PC-9 (cell line): ENCODE data around the gene FOXP1.

Source experiments
- EZH2 ChIP-seq: fragments of 200-600 bp; sonication (generic); IDR thresholded peaks from 2 replicates; pipeline ENCODE4 v1.8.0; 2017; ENCODE audit warnings: antibody characterized with exemption, low read depth
- TF ChIP-seq, protein P1 (sequence below): fragments of 200-600 bp; sonication (generic); conservative IDR thresholded peaks from 2 replicates; pipeline ENCODE4 v1.6.1; 2017; ENCODE audit warnings: mixed run types, antibody characterized with exemption, mild to moderate bottlenecking, moderate library complexity

DNA sequence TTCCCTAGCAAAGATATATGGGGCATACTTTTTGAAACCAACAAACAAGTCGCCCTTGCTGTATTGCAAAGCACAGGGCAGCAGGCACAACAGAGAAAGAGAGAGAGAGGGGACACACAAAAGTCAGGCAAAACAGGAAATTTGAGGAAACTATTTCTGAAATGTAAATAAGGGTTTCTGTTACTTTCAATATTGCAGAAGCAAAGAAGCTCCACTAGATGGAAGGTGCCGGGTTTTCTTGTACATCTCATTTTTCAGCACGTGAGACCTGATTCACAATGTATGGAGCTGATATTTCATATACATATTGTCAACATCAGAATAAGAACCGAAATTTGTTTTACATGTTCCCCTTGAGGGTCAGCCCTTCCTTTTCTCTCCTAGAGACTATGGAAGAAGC, 127.4 kb downstream of the FOXP1 start:
- TF ChIP-seq, protein P1, sequence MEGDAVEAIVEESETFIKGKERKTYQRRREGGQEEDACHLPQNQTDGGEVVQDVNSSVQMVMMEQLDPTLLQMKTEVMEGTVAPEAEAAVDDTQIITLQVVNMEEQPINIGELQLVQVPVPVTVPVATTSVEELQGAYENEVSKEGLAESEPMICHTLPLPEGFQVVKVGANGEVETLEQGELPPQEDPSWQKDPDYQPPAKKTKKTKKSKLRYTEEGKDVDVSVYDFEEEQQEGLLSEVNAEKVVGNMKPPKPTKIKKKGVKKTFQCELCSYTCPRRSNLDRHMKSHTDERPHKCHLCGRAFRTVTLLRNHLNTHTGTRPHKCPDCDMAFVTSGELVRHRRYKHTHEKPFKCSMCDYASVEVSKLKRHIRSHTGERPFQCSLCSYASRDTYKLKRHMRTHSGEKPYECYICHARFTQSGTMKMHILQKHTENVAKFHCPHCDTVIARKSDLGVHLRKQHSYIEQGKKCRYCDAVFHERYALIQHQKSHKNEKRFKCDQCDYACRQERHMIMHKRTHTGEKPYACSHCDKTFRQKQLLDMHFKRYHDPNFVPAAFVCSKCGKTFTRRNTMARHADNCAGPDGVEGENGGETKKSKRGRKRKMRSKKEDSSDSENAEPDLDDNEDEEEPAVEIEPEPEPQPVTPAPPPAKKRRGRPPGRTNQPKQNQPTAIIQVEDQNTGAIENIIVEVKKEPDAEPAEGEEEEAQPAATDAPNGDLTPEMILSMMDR = no peak
- TF ChIP-seq EZH2 = no peak
